Hippocampal formation (tissue), 2 donors: ENCODE results near the gene FCMR.
A peak's percentile ranks its signal among the peaks of the same experiment; 100 is the strongest.
"Not testable (repeated sequence)": the region's sequence is repeated elsewhere in the genome, so short reads cannot be mapped to it uniquely, and the experiment has no call there.

Experiments used
- DNase-seq, 2 donors: peaks; one replicate each; lab custom pipeline; 2025; lab: John Stamatoyannopoulos, UW

FCMR gene

GRCh38 chr1:206872139-206872538 is 49.6 kb downstream of the FCMR start:
- no peak for DNase-seq

- no peak for DNase-seq
Observed at GRCh38 chr1:206868264-206868663, 53.5 kb downstream of the FCMR start.

- DNase-seq: no peak
Observed at GRCh38 chr1:206867716-206868115, 54.0 kb downstream of the FCMR start.

GRCh38 chr1:206867239-206867638 is 54.5 kb downstream of the FCMR start:
- no peak for DNase-seq

GRCh38 chr1:206866062-206866461 is 55.7 kb downstream of the FCMR start:
- no peak for DNase-seq

GRCh38 chr1:206864939-206865671 is 56.6 kb downstream of the FCMR start, which contains the start of gene IL20:
TSS of gene IL20 (plus strand) at chr1:206865623. CDS start at chr1:206865853, 230 bp downstream.
- DNase-seq: peak in 1 of 2 donors; percentile 4

GRCh38 chr1:206863266-206863665 is 58.5 kb downstream of the FCMR start:
- DNase-seq: no peak

GRCh38 chr1:206860165-206860564 is 61.6 kb downstream of the FCMR start:
- DNase-seq: no peak

GRCh38 chr1:206859082-206859521 is 62.6 kb downstream of the FCMR start:
- DNase-seq: peak in 1 of 2 donors; percentile 5

GRCh38 chr1:206856674-206857464 is 64.9 kb downstream of the FCMR start:
- no peak for DNase-seq

- DNase-seq: no peak
Observed at GRCh38 chr1:206855859-206856258, 65.9 kb downstream of the FCMR start.

- DNase-seq: no peak
Observed at GRCh38 chr1:206854401-206855129, 67.2 kb downstream of the FCMR start.

- DNase-seq: not testable (repeated sequence)
Observed at GRCh38 chr1:206853696-206854095, 68.0 kb downstream of the FCMR start.
